Peyer's patch (tissue), 4 donors: ENCODE results near the gene SPON2. TPM values are rescaled to one million over a fixed set of nuclear protein-coding genes. Genes with fewer than 3 reads are reported as not detected.

Experiments
- DNase-seq, 3 donors: peaks; one replicate each; pipeline ENCODE4 v3.0.0-alpha.2; 2017 to 2019
- H3K27ac ChIP-seq, 4 donors: fragments of 200-600 bp; sonication (generic); one replicate each; pipeline ENCODE4 v1.5.1; 2016 to 2019
- H3K27me3 ChIP-seq, 2 donors: fragments of 200-600 bp; sonication (generic); one replicate each; pipeline ENCODE4 v1.5.1; 2019
- H3K36me3 ChIP-seq, 3 donors: fragments of 200-600 bp; sonication (generic); one replicate each; pipeline ENCODE4 v1.5.1; 2016 to 2019
- H3K4me1 ChIP-seq, 4 donors: fragments of 200-600 bp; sonication (generic); one replicate each; pipeline ENCODE4 v1.5.1; 2016 to 2019
- H3K4me3 ChIP-seq, 4 donors: fragments of 200-600 bp; sonication (generic); 1 replicate in 3 of 4; 2 replicates in 1 of 4; pipeline ENCODE4 v1.5.1; 2016 to 2019; ENCODE audit warnings: mild to moderate bottlenecking in 1 of 4
- H3K9me3 ChIP-seq, 4 donors: fragments of 200-600 bp; sonication (generic); one replicate each; pipeline ENCODE4 v1.5.1; 2016 to 2019; ENCODE audit warnings: mild to moderate bottlenecking in 1 of 4
- POLR2A ChIP-seq, 2 donors: fragments of 450-650 bp; IDR thresholded peaks; one replicate each; pipeline ENCODE4 v1.5.1; 2017; ENCODE audit warnings: antibody characterized with exemption in 2 of 2, mild to moderate bottlenecking in 2 of 2, moderate library complexity in 2 of 2
- total RNA-seq, 4 donors: library from RNA; depleted of rRNA; stranded (reverse); fragments of >200 nt; gene quantifications; one replicate each; pipeline ENCODE4 v1.1.0, GENCODE V29; 2016
- TF ChIP-seq, protein P1 (sequence below), 6 experiments: fragments of 450-650 bp in 4 of 6; fragments of 200-600 bp in 2 of 6; sonication (generic) in 1 of 6; IDR thresholded peaks; one replicate each; pipeline ENCODE4 v1.5.1; 2017 to 2019; ENCODE audit warnings: antibody characterized with exemption in 6 of 6, mild to moderate bottlenecking in 3 of 6, moderate library complexity in 1 of 6

SPON2 gene
- total RNA-seq, 4 donors from 2014 or later, result 64.3 to 519 (median 165) TPM

DNA sequence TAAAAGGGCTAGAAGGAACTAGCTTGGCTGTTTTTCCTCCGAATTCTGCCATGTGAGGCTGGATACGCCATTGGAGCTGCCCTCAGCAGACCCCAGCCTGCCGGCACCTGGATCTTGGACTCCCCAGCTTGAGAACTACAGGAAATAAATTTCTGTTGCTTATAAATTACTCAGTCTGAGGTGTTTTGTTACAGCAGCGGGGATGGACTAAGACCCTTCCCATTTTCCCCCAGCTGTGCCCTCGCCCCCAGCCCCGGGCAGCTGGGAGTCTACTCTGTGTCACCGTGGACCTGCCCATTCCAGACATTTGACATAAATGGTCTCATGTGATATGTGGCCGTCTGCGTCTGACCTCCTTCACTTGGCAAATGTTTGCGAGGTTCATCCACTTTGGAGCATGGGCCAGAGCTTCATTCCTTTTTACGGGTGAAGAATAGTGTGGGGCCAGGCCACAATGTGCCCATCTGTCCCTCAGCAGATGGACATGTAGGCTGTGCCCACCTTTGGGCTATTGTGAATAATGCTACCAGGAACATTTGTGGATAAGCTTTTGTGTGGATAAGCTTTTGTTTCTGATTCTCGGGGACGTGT lies 30.7 kb upstream of the SPON2 start:
- DNase-seq, result peak; percentile 13 to 40 (median 38)
- Histone ChIP-seq H3K27ac (peak overlapping the region; percentile 87 to 92 (median 90)), H3K36me3 (no peaks in the 10 kb centered on the region), H3K9me3 (no peaks in the 10 kb centered on the region), H3K4me1 (peaks cover 11 to 59% (median 30%) of the 10 kb centered on the region in 4 donors), H3K27me3 (no peaks in the 10 kb centered on the region), H3K4me3 (no peak overlapping the region)
- no peak for TF ChIP-seq POLR2A (IDR thresholded peaks at IDR 0.05)
- TF ChIP-seq, protein P1, sequence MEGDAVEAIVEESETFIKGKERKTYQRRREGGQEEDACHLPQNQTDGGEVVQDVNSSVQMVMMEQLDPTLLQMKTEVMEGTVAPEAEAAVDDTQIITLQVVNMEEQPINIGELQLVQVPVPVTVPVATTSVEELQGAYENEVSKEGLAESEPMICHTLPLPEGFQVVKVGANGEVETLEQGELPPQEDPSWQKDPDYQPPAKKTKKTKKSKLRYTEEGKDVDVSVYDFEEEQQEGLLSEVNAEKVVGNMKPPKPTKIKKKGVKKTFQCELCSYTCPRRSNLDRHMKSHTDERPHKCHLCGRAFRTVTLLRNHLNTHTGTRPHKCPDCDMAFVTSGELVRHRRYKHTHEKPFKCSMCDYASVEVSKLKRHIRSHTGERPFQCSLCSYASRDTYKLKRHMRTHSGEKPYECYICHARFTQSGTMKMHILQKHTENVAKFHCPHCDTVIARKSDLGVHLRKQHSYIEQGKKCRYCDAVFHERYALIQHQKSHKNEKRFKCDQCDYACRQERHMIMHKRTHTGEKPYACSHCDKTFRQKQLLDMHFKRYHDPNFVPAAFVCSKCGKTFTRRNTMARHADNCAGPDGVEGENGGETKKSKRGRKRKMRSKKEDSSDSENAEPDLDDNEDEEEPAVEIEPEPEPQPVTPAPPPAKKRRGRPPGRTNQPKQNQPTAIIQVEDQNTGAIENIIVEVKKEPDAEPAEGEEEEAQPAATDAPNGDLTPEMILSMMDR (IDR thresholded peaks at IDR 0.05), result no peak

DNA sequence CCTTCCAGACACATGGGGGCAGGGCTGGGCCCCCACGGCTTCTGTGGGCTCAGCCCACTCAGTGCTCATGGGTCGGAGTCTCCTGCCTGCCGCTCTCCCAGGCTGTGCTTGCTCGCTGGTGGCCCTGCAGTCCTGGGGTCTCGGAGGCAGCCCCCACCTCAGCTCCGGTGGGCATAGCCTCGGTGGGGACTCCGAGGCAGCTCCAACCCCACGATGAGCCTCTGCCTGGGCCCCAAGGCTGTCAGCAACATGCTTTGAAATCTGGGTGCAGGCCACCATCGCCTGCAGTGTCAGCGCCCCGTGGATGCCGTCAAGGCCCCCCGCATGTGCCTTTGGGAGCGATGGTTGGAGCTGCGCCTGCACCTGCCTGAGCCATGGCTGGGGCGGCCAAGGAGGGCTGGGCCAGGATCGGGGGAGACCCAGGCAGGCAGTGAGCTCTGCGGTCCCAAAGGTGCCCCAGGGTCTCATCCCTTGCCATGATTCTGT lies 30.2 kb upstream of the SPON2 start:
- H3K27ac ChIP-seq, result peak overlapping the region; percentile 87 to 92 (median 90)
- H3K9me3 ChIP-seq, result no peaks in the 10 kb centered on the region
- H3K27me3 ChIP-seq, result no peaks in the 10 kb centered on the region
- no peaks in the 10 kb centered on the region for H3K36me3 ChIP-seq
- H3K4me1 ChIP-seq, result peaks cover 11 to 59% (median 30%) of the 10 kb centered on the region in 4 donors
- DNase-seq, result peak in 2 of 3 donors; percentile 14 to 52
- TF ChIP-seq POLR2A (IDR thresholded peaks at IDR 0.05), result no peak
- TF ChIP-seq, protein P1 (IDR thresholded peaks at IDR 0.05), result no peak
- peak overlapping the region in 1 of 4 donors; percentile 7 for H3K4me3 ChIP-seq

DNA sequence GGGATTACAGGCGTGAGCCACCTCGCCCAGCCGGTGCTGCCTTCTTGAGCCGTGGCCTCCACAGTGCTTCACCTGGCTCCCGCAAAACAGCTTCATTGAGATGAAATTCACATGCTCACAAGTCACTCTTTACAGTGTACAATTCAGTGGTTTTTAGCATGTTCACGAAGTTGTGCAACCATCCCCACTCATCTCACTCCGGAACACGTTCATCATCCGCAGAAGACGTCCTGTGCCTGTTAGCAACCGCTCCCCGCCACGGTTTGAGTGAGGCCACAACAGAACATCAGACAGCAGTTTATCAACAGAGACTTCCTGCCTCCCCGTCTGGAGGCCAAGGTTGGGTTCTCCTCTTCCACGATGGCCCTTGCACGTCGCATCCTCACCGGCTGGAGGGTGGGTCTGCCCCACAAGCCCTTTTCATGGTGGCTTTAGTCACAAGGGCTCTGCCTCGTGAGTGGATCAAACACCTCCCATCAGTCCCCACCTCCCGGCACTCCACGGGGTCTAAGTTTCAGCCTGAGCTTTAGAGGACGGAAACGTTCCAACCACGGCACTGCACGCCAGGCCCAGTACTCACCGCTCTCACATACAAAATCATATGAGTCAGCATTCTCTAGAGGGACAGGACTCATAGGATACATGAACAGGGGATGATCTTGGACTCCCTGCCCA lies 29.6 kb upstream of the SPON2 start:
- no peaks in the 10 kb centered on the region for H3K36me3 ChIP-seq
- no peaks in the 10 kb centered on the region for H3K27me3 ChIP-seq
- TF ChIP-seq, protein P1 (IDR thresholded peaks at IDR 0.05), result no peak
- peak; percentile 16 to 29 for TF ChIP-seq POLR2A (IDR thresholded peaks at IDR 0.05)
- peak; percentile 74 to 95 (median 90) for DNase-seq
- no peaks in the 10 kb centered on the region for H3K9me3 ChIP-seq
- H3K27ac ChIP-seq, result peak overlapping the region; percentile 87 to 92 (median 90)
- peaks cover 11 to 56% (median 30%) of the 10 kb centered on the region in 4 donors for H3K4me1 ChIP-seq
- peak overlapping the region; percentile 10 to 52 (median 47) for H3K4me3 ChIP-seq

DNA sequence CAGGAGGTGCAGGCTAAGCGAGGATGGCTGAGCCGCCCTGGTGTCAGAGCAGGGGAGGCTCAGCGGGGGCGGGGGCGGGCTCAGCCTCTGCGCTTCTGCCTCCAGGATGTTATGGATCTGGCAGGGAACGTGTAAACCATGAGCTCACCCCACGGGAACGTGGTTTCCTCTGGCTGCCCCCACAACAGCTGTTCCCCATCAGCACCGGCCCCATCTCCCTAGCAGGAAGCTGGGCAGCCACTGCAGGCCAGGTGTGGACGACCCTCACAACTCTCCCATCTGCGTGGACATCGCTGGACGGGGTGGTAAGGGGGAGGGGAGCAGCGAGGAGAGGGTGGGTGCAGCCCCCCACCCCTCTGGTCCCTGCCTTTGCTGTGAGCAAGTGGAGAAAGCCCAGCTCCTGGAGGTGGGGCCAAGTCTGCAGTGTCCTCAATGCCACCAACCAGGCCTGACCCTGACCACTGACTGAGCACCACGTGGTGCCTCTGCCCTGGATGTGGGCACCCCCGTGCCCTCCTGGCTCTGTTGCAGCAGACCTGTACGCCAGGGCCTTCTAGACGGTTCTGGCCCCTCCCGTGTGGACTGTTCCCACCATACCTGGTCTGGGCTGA lies 28.1 kb upstream of the SPON2 start:
- DNase-seq, result peak; percentile 61 to 82 (median 66)
- Histone ChIP-seq H3K27me3 (no peaks in the 10 kb centered on the region), H3K9me3 (no peaks in the 10 kb centered on the region), H3K36me3 (peaks cover 0 to 7% (median 0%) of the 10 kb centered on the region in 3 donors), H3K4me3 (peak overlapping the region; percentile 10 to 52 (median 47)), H3K4me1 (peaks cover 7 to 43% (median 30%) of the 10 kb centered on the region in 4 donors), H3K27ac (peak overlapping the region; percentile 87 to 92 (median 90))
- TF ChIP-seq, protein P1 (IDR thresholded peaks at IDR 0.05), result no peak
- no peak for TF ChIP-seq POLR2A (IDR thresholded peaks at IDR 0.05)

DNA sequence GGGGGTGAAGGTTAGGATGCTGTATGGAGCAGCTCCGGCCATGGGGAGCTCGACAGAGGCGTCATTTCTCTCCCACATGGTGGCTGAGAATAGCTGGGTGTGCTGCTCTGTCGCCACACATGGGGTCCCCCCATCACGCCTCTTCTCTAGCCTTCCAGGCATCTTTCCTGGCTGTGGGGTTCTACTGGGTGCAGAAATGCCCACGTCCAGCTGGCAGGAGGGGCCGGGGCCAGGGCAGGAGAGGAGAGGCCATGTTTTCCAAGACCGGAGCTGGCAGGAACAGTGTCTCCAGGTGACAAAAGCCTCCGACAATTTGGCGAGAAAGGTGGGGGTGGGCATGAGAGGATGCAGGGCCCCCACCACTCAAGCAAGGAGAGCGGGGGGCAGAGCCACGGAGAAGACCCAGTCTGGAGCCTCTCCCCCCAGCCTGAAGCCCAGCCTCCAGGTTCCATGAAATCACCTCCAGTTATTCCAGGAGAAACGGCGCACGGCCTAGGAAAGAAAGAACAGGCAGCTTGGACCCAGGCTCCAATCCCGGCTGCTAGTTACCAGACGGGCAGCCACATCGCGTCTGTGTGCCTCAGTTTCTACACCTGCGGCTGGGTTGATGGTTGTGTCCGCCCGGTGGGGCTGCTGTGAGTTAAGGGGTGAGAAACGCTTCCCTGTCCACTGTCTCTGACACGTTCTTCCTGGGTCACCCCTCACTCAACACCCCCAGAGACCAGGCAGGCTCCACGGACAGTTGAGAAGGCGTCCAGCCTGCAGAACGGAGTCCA lies 27.4 kb upstream of the SPON2 start:
- no peak for TF ChIP-seq POLR2A (IDR thresholded peaks at IDR 0.05)
- TF ChIP-seq, protein P1 (IDR thresholded peaks at IDR 0.05), result no peak
- peak; percentile 13 to 47 (median 46) for DNase-seq

More for the DNA sequence above, 27.4 kb upstream of the SPON2 start:
- Histone ChIP-seq H3K4me3 (peak overlapping the region; percentile 10 to 52 (median 47)), H3K4me1 (peaks cover 4 to 35% (median 30%) of the 10 kb centered on the region in 4 donors), H3K36me3 (peaks cover 0 to 7% (median 0%) of the 10 kb centered on the region in 3 donors), H3K27me3 (no peaks in the 10 kb centered on the region), H3K9me3 (no peaks in the 10 kb centered on the region), H3K27ac (peak overlapping the region; percentile 87 to 92 (median 90))
